Thyroid gland (tissue), 4 donors: ENCODE measurements around the gene SEMA6B.

ENCODE experiments used
- CTCF ChIP-seq, 6 experiments: fragments of 200-600 bp in 3 of 6; fragments of 450-650 bp in 3 of 6; sonication (generic) in 3 of 6; IDR thresholded peaks; one replicate each; pipeline ENCODE4 v1.5.1; 2016 to 2019; ENCODE audit warnings: antibody characterized with exemption in 6 of 6, mild to moderate bottlenecking in 2 of 6, inconsistent platforms in 1 of 6, moderate library complexity in 1 of 6
- POLR2A ChIP-seq, 2 donors: fragments of 450-650 bp; IDR thresholded peaks; one replicate each; pipeline ENCODE4 v1.6.1; 2017; ENCODE audit warnings: antibody characterized with exemption in 2 of 2, mild to moderate bottlenecking in 2 of 2, moderate library complexity in 1 of 2

GRCh38 chr19:4500841-4501591 lies 58.5 kb downstream of the SEMA6B start:
- no peak for TF ChIP-seq CTCF (IDR thresholded peaks at IDR 0.05)
- no peak for TF ChIP-seq POLR2A (IDR thresholded peaks at IDR 0.05)
